Upper lobe of right lung (tissue), 1 donor: ENCODE data around the gene RASGRP1. TPM values are rescaled to one million over a fixed set of nuclear protein-coding genes. Genes with fewer than 3 reads are reported as not detected.

ENCODE experiments used
- ATAC-seq: fragments of 200-7000 bp; cut with Tn5 transposase; one replicate; pipeline ENCODE4 v1.9.1; 2020; ENCODE audit warnings: mild to moderate bottlenecking, moderate library complexity
- DNase-seq: peaks from one replicate; pipeline ENCODE4 v3.0.0-alpha.2; 2020
- H3K27ac ChIP-seq: fragments of 200-600 bp; one replicate; pipeline ENCODE4 v1.8.0; 2022
- H3K27me3 ChIP-seq: fragments of 200-600 bp; one replicate; pipeline ENCODE4 v1.8.0; 2022; ENCODE audit warnings: mild to moderate bottlenecking
- H3K36me3 ChIP-seq: fragments of 200-600 bp; one replicate; pipeline ENCODE4 v1.8.0; 2022
- H3K4me1 ChIP-seq: fragments of 200-600 bp; one replicate; pipeline ENCODE4 v1.8.0; 2022
- H3K4me3 ChIP-seq: fragments of 200-600 bp; one replicate; pipeline ENCODE4 v1.8.0; 2022; ENCODE audit warnings: mild to moderate bottlenecking
- H3K9me3 ChIP-seq: fragments of 200-600 bp; one replicate; pipeline ENCODE4 v1.8.0; 2022
- CTCF ChIP-seq: fragments of 200-600 bp; IDR thresholded peaks from one replicate; pipeline ENCODE4 v1.8.0; 2022; ENCODE audit warnings: antibody characterized with exemption
- intact Hi-C: fragments of 100-400 bp; cut with DNase I; formaldehyde crosslinking; loops from one replicate; pipeline ENCODE4 v1.11.0; 2022
- total RNA-seq: library from RNA; stranded (reverse); fragmentation: NEBNext Ultra II Directional; extraction: Animal tissue kit (Norgen Biotek cat#: 25700); gene quantifications from one replicate; pipeline ENCODE4 v1.2.1, GENCODE V29; 2021
- donor health status: DM: no; HTN: yes; CAD: no; lungs with severe emphysema.

The RASGRP1 gene
- total RNA-seq, 1 donor from 2014 or later: 9.4 TPM

- DNase-seq (no peak), ATAC-seq (no peak)
- H3K27ac ChIP-seq: no peak overlapping the region
- no peak for TF ChIP-seq CTCF
- intact Hi-C loops: no loop called here
- no peak overlapping the region for H3K4me3 ChIP-seq
- peaks cover 49% of the 10 kb centered on the region for H3K36me3 ChIP-seq
- no peaks in the 10 kb centered on the region for H3K27me3 ChIP-seq
- no peaks in the 10 kb centered on the region for H3K4me1 ChIP-seq
- H3K9me3 ChIP-seq: no peaks in the 10 kb centered on the region
Measured at GRCh38 chr15:38479266-38479665, 85.3 kb downstream of the RASGRP1 start.

GRCh38 chr15:38477637-38478036 lies 87.0 kb downstream of the RASGRP1 start:
- no peak overlapping the region for H3K27ac ChIP-seq
- DNase-seq (no peak), ATAC-seq (peak; percentile 56)
- no peak overlapping the region for H3K4me3 ChIP-seq
- H3K36me3 ChIP-seq: peaks cover 53% of the 10 kb centered on the region
- H3K9me3 ChIP-seq: no peaks in the 10 kb centered on the region
- intact Hi-C loops: no loop called here
- no peaks in the 10 kb centered on the region for H3K27me3 ChIP-seq
- no peak for TF ChIP-seq CTCF
- no peaks in the 10 kb centered on the region for H3K4me1 ChIP-seq

- intact Hi-C loops: no loop called here
- ATAC-seq: no peak
Measured at GRCh38 chr15:38476120-38476519, 88.5 kb downstream of the RASGRP1 start.

GRCh38 chr15:38475361-38475760 lies 89.3 kb downstream of the RASGRP1 start:
- Histone ChIP-seq H3K4me3 (no peak overlapping the region), H3K27me3 (no peaks in the 10 kb centered on the region), H3K36me3 (peaks cover 57% of the 10 kb centered on the region), H3K9me3 (no peaks in the 10 kb centered on the region), H3K27ac (no peak overlapping the region), H3K4me1 (no peaks in the 10 kb centered on the region)
- TF ChIP-seq CTCF: no peak
- no peak for ATAC-seq
- DNase-seq: no peak
- intact Hi-C loops: no loop called here

More at GRCh38 chr15:38476120-38476519, 88.5 kb downstream of the RASGRP1 start:
- Histone ChIP-seq H3K4me1 (no peaks in the 10 kb centered on the region), H3K36me3 (peaks cover 49% of the 10 kb centered on the region), H3K27me3 (no peaks in the 10 kb centered on the region), H3K9me3 (no peaks in the 10 kb centered on the region), H3K27ac (no peak overlapping the region), H3K4me3 (no peak overlapping the region)
- TF ChIP-seq CTCF: no peak
- DNase-seq: no peak

GRCh38 chr15:38474155-38474757 lies 90.4 kb downstream of the RASGRP1 start:
- Histone ChIP-seq H3K9me3 (no peaks in the 10 kb centered on the region), H3K27me3 (no peaks in the 10 kb centered on the region), H3K4me3 (no peak overlapping the region), H3K27ac (no peak overlapping the region), H3K36me3 (peaks cover 60% of the 10 kb centered on the region), H3K4me1 (no peaks in the 10 kb centered on the region)
- peak; percentile 68 for TF ChIP-seq CTCF
- intact Hi-C loops: no loop called here
- DNase-seq (no peak), ATAC-seq (peak; percentile 98)

- intact Hi-C loops: no loop called here
- no peak for TF ChIP-seq CTCF
- Histone ChIP-seq H3K27ac (no peak overlapping the region), H3K27me3 (no peaks in the 10 kb centered on the region), H3K9me3 (no peaks in the 10 kb centered on the region), H3K36me3 (peaks cover 49% of the 10 kb centered on the region), H3K4me1 (no peaks in the 10 kb centered on the region), H3K4me3 (no peak overlapping the region)
- ATAC-seq: no peak
- DNase-seq: no peak
Measured at GRCh38 chr15:38471974-38472373, 92.6 kb downstream of the RASGRP1 start.
